GM12875 (cell line): Measurements from ENCODE around the gene MAP1B.

Experiments
- H3K4me3 ChIP-seq: one replicate; pipeline ENCODE4 v1.5.1; 2011; ENCODE audit warnings: low read depth, low read length, control low read depth
- CTCF ChIP-seq: IDR thresholded peaks from 2 replicates; pipeline ENCODE4 v1.5.1; 2011; ENCODE audit warnings: low read depth, mild to moderate bottlenecking, control low read depth, inconsistent platforms, low read length, moderate library complexity, borderline replicate concordance; ENCODE audit not compliant: insufficient read depth

MAP1B gene

GRCh38 chr5:72067682-72068470 is 39.4 kb upstream of the MAP1B start:
- H3K4me3 ChIP-seq, result no peak overlapping the region
- TF ChIP-seq CTCF, result no peak

GRCh38 chr5:72070529-72070928 is 36.7 kb upstream of the MAP1B start:
- TF ChIP-seq CTCF, result no peak
- no peak overlapping the region for H3K4me3 ChIP-seq

GRCh38 chr5:72071906-72072305 is 35.4 kb upstream of the MAP1B start:
- H3K4me3 ChIP-seq, result no peak overlapping the region
- no peak for TF ChIP-seq CTCF

- H3K4me3 ChIP-seq, result no peak overlapping the region
- TF ChIP-seq CTCF, result no peak
Measured at GRCh38 chr5:72074251-72074650, 33.0 kb upstream of the MAP1B start.

GRCh38 chr5:72075461-72075860 is 31.8 kb upstream of the MAP1B start:
- H3K4me3 ChIP-seq, result no peak overlapping the region
- no peak for TF ChIP-seq CTCF

GRCh38 chr5:72076621-72077300 is 30.5 kb upstream of the MAP1B start:
- no peak for TF ChIP-seq CTCF
- no peak overlapping the region for H3K4me3 ChIP-seq

GRCh38 chr5:72077390-72077789 is 29.9 kb upstream of the MAP1B start:
- TF ChIP-seq CTCF, result no peak
- no peak overlapping the region for H3K4me3 ChIP-seq
